SK-N-SH treated with all-trans-retinoic acid at 6 μM for 48 hours (cell line): Measurements from ENCODE around the gene GADD45B.

ENCODE experiments used
- ATAC-seq: fragments of 200-7000 bp; cut with Tn5 transposase; 3 replicates; pipeline ENCODE4 v1.9.1; 2020; ENCODE audit warnings: mild to moderate bottlenecking, moderate library complexity
- BACH2 ChIP-seq: fragments of 250-450 bp; sonication (Bioruptor Pico); IDR thresholded peaks from 2 replicates; pipeline ENCODE4 v1.9.0; 2021; ENCODE audit warnings: mild to moderate bottlenecking, borderline replicate concordance
- CREB5 ChIP-seq: fragments of 250-450 bp; sonication (Bioruptor Pico); IDR thresholded peaks from 2 replicates; pipeline ENCODE4 v1.5.1; 2020; ENCODE audit warnings: low read depth, mild to moderate bottlenecking, moderate library complexity
- CSRNP3 ChIP-seq: fragments of 250-450 bp; sonication (Bioruptor Pico); IDR thresholded peaks from 2 replicates; pipeline ENCODE4 v1.5.1; 2021; ENCODE audit warnings: mild to moderate bottlenecking, moderate library complexity
- ESRRG ChIP-seq: fragments of 250-450 bp; sonication (Bioruptor Pico); IDR thresholded peaks from 2 replicates; pipeline ENCODE4 v1.6.1; 2021; ENCODE audit warnings: mild to moderate bottlenecking
- PATZ1 ChIP-seq: fragments of 250-450 bp; sonication (Bioruptor Pico); IDR thresholded peaks from 2 replicates; pipeline ENCODE4 v1.8.0; 2020; ENCODE audit warnings: mild to moderate bottlenecking, moderate library complexity, borderline replicate concordance
- POU6F1 ChIP-seq: fragments of 250-450 bp; sonication (Bioruptor Pico); IDR thresholded peaks from 2 replicates; pipeline ENCODE4 v1.8.0; 2021; ENCODE audit warnings: low read depth, mild to moderate bottlenecking, moderate library complexity, borderline replicate concordance
- PPARA ChIP-seq: fragments of 250-450 bp; sonication (Bioruptor Pico); IDR thresholded peaks from 2 replicates; pipeline ENCODE4 v1.5.0; 2020; ENCODE audit warnings: mild to moderate bottlenecking, borderline replicate concordance
- RARB ChIP-seq: fragments of 250-450 bp; sonication (Bioruptor Pico); IDR thresholded peaks from 2 replicates; pipeline ENCODE4 v1.8.0; 2021; ENCODE audit warnings: mild to moderate bottlenecking, moderate library complexity
- TCF4 ChIP-seq: fragments of 250-450 bp; sonication (Bioruptor Pico); IDR thresholded peaks from 2 replicates; pipeline ENCODE4 v1.8.0; 2021; ENCODE audit warnings: mild to moderate bottlenecking, moderate library complexity, borderline replicate concordance
- TOX ChIP-seq: fragments of 250-450 bp; sonication (Bioruptor Pico); IDR thresholded peaks from 2 replicates; pipeline ENCODE4 v1.8.0; 2021; ENCODE audit warnings: mild to moderate bottlenecking, moderate library complexity, borderline replicate concordance
- TSHZ2 ChIP-seq: fragments of 250-450 bp; sonication (Bioruptor Pico); IDR thresholded peaks from 2 replicates; pipeline ENCODE4 v1.5.0; 2020; ENCODE audit warnings: mild to moderate bottlenecking, moderate library complexity
- ZC3H10 ChIP-seq: fragments of 250-450 bp; sonication (Bioruptor Pico); IDR thresholded peaks from 2 replicates; pipeline ENCODE4 v1.5.1; 2021; ENCODE audit warnings: mild to moderate bottlenecking, moderate library complexity
- ZFP3 ChIP-seq: fragments of 250-450 bp; sonication (Bioruptor Pico); IDR thresholded peaks from 2 replicates; pipeline ENCODE4 v1.5.0; 2020; ENCODE audit warnings: mild to moderate bottlenecking, moderate library complexity
- ZFP30 ChIP-seq: fragments of 450-650 bp; formaldehyde crosslinking; IDR thresholded peaks from 2 replicates; pipeline ENCODE4 v1.5.0; 2022; ENCODE audit warnings: mild to moderate bottlenecking, moderate library complexity
- ZNF565 ChIP-seq: fragments of 450-650 bp; formaldehyde crosslinking; conservative IDR thresholded peaks from 2 replicates; pipeline ENCODE4 v1.5.0; 2020; ENCODE audit warnings: low read depth, mild to moderate bottlenecking, moderate library complexity
- ZNF70 ChIP-seq: fragments of 450-650 bp; formaldehyde crosslinking; IDR thresholded peaks from 2 replicates; pipeline ENCODE4 v1.5.0; 2020; ENCODE audit warnings: mild to moderate bottlenecking, moderate library complexity

Gene GADD45B

GRCh38 chr19:2475702-2476450, at the start of gene GADD45B:
Gene GADD45B, plus strand, starts transcription at chr19:2476127. Its CDS starts 232 bp downstream, at chr19:2476359.
- ATAC-seq, result peak; percentile 43
- no peak for TF ChIP-seq CREB5 (CRISPR knock-in tag)
- TF ChIP-seq TOX (CRISPR knock-in tag), result peak; percentile 61; the same call in 1 of the 2 replicates

- no peak for TF ChIP-seq ZC3H10
- TF ChIP-seq TSHZ2 (CRISPR knock-in tag), result no peak
- no peak for TF ChIP-seq BACH2 (CRISPR knock-in tag)
- TF ChIP-seq CSRNP3 (CRISPR knock-in tag), result no peak
- no peak for TF ChIP-seq ZNF565 (CRISPR knock-in tag)
- no peak for TF ChIP-seq PATZ1 (CRISPR knock-in tag)
- TF ChIP-seq ZNF70 (CRISPR knock-in tag), result no peak
- no peak for TF ChIP-seq POU6F1
- TF ChIP-seq RARB (CRISPR knock-in tag), result no peak
- no peak for TF ChIP-seq ZFP3 (CRISPR knock-in tag)
- no peak for TF ChIP-seq ESRRG (CRISPR knock-in tag)
- TF ChIP-seq CREB5 (CRISPR knock-in tag), result no peak
- no peak for TF ChIP-seq TOX (CRISPR knock-in tag)
- no peak for TF ChIP-seq TCF4 (CRISPR knock-in tag)
- TF ChIP-seq PPARA (CRISPR knock-in tag), result no peak
- TF ChIP-seq ZFP30 (CRISPR knock-in tag), result no peak
- peak; percentile 42 for ATAC-seq
These were observed 49.1 kb upstream of the GADD45B start for GRCh38 chr19:2426611-2427428.
